Brain microvascular endothelial cell (primary cell): ENCODE results near the gene FAM171A2.

Experiments used
- DNase-seq: peaks from one replicate; pipeline ENCODE4 v3.0.0-alpha.2; 2020
- H3K27ac ChIP-seq: fragments of 250-450 bp; sonication (Bioruptor Pico); 2 replicates; pipeline ENCODE4 v1.5.1; 2020; ENCODE audit warnings: mild to moderate bottlenecking, moderate library complexity
- H3K27me3 ChIP-seq: fragments of 250-450 bp; sonication (Bioruptor Pico); replicated peaks from 2 replicates; pipeline ENCODE4 v1.5.1; 2020; ENCODE audit warnings: mild to moderate bottlenecking
- H3K36me3 ChIP-seq: fragments of 250-450 bp; sonication (Bioruptor Pico); replicated peaks from 2 replicates; pipeline ENCODE4 v1.5.1; 2020; ENCODE audit warnings: mild to moderate bottlenecking
- H3K4me3 ChIP-seq: 2 replicates; pipeline ENCODE4 v1.5.1; 2011; ENCODE audit warnings: low read depth, mild to moderate bottlenecking, control low read depth, low read length, moderate library complexity
- in situ Hi-C: cut with HindIII; loops from 2 replicates; pipeline ENCODE4 v1.10.0; 2017; ENCODE audit warnings: low sequenced_read_pairs, low pct_ligation_motif_present
- TF ChIP-seq, protein P1 (sequence below): IDR thresholded peaks from 2 replicates; pipeline ENCODE4 v1.5.1; 2011; ENCODE audit warnings: low read depth, mild to moderate bottlenecking, moderate library complexity, low read length, control low read depth, inconsistent platforms; ENCODE audit errors: missing control alignments

FAM171A2 gene

DNA sequence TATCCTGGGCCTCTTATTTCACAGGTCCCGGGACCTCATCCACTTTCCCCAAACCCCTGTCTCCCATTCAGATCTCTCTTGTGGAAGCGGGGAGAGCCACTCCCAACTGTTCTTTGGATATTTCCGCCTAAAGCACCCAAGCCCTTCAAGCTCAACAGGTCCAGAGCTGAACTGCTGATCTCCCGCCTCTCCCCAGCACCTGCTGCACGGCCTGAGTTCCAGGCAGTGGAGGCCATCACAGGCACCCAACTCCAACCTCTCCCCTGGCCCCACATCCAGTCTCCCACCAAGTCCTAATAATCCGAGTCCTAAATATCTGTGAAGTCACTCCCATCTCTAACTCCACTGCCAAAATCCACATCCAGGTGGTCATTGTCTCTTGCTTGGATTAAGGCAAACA is 19.3 kb upstream of the FAM171A2 start:
- in situ Hi-C loops = no loop called here
- H3K4me3 ChIP-seq = no peak overlapping the region
- no peak overlapping the region for H3K27ac ChIP-seq
- TF ChIP-seq, protein P1, sequence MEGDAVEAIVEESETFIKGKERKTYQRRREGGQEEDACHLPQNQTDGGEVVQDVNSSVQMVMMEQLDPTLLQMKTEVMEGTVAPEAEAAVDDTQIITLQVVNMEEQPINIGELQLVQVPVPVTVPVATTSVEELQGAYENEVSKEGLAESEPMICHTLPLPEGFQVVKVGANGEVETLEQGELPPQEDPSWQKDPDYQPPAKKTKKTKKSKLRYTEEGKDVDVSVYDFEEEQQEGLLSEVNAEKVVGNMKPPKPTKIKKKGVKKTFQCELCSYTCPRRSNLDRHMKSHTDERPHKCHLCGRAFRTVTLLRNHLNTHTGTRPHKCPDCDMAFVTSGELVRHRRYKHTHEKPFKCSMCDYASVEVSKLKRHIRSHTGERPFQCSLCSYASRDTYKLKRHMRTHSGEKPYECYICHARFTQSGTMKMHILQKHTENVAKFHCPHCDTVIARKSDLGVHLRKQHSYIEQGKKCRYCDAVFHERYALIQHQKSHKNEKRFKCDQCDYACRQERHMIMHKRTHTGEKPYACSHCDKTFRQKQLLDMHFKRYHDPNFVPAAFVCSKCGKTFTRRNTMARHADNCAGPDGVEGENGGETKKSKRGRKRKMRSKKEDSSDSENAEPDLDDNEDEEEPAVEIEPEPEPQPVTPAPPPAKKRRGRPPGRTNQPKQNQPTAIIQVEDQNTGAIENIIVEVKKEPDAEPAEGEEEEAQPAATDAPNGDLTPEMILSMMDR = no peak
- peaks cover 7% of the 10 kb centered on the region for H3K27me3 ChIP-seq
- no peak for DNase-seq
- H3K36me3 ChIP-seq = no peaks in the 10 kb centered on the region

GRCh38 chr17:44381810-44382305 is 18.2 kb upstream of the FAM171A2 start:
- no peak overlapping the region for H3K4me3 ChIP-seq
- H3K27ac ChIP-seq = no peak overlapping the region
- H3K36me3 ChIP-seq = no peaks in the 10 kb centered on the region
- peaks cover 7% of the 10 kb centered on the region for H3K27me3 ChIP-seq
- no peak for DNase-seq
- in situ Hi-C loops = no loop called here
- TF ChIP-seq, protein P1 = no peak

DNA sequence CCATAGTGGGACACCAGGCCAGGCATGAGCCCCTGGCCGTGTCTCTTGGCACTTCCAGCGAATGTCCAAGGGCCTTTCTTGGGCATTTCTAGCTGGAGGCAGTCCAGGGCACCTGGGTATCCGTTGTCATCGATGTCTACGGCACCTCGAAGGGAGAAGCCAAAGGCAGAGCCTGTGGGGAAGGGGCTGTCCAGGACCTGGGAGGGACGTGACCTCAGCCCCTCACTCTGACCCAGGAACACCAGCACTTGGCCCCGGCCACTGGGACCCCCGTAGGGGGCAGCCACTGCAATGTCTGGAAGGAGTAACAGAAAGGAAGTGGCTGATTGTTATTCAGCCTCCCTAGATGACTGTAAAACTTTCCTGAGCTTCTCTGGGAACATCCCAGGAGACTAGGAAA is 17.1 kb upstream of the FAM171A2 start:
- TF ChIP-seq, protein P1 = no peak
- peaks cover 7% of the 10 kb centered on the region for H3K27me3 ChIP-seq

DNA sequence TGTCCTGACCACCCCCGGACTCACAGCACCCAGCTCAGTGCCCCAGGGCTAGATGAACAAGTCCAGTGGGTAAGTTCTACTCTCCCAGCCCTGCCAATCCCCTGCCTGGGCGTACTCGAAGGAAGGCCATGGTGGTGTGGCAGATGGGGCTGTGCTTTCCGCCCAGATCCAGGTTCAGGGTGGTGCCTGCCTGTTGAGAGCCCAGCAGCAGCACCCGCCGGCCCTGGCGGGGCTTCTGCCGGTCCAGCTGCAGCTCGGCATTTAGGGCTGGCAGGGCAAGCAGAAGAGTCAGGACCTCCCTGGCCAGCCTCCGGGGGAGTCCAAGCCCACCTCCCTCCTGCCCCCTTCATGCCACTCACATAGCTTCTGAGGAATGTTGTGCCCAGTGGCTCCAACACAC is 16.2 kb upstream of the FAM171A2 start:
- TF ChIP-seq, protein P1 = no peak
- Histone ChIP-seq H3K36me3 (no peaks in the 10 kb centered on the region), H3K27ac (no peak overlapping the region), H3K27me3 (peaks cover 4% of the 10 kb centered on the region), H3K4me3 (no peak overlapping the region)
- no peak for DNase-seq
- in situ Hi-C loops = no loop called here

More for the DNA sequence above, 17.1 kb upstream of the FAM171A2 start:
- in situ Hi-C loops = no loop called here
- Histone ChIP-seq H3K27ac (no peak overlapping the region), H3K4me3 (no peak overlapping the region), H3K36me3 (no peaks in the 10 kb centered on the region)
- no peak for DNase-seq

DNA sequence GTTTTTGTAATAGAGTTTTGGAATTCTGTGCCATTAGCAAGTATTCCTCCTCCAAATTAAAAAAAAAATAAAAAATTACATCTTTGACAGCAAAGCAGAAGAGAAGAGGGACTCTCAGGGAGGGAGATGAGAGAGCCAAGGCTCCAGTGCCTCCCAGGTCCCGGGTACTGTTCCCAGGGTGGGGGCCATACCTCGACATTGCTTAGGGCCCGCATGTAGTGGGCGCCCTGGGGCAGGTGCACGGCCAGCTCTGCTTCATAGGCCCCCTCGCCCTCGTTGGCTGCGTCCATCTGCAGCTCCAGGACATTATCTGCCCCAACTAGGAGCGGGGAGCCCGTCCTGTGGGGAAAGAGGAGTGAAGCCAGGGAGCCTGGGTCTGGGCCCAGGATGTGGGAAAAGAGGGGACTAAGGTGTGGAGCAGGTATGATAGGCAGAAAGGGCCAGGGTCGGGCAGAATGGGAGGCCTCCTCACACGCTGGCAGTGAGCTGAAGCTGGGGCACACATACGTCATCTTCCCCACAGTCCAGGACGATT is 14.6 kb upstream of the FAM171A2 start:
- no peak overlapping the region for H3K4me3 ChIP-seq
- no peak overlapping the region for H3K27ac ChIP-seq
- in situ Hi-C loops = no loop called here
- H3K27me3 ChIP-seq = no peaks in the 10 kb centered on the region
- DNase-seq = no peak
- H3K36me3 ChIP-seq = no peaks in the 10 kb centered on the region
- TF ChIP-seq, protein P1 = no peak

- H3K36me3 ChIP-seq = no peaks in the 10 kb centered on the region
- TF ChIP-seq, protein P1 = no peak
- DNase-seq = no peak
- H3K27ac ChIP-seq = no peak overlapping the region
- no peaks in the 10 kb centered on the region for H3K27me3 ChIP-seq
- in situ Hi-C loops = no loop called here
- H3K4me3 ChIP-seq = no peak overlapping the region
Observed at GRCh38 chr17:44376779-44377178, 13.1 kb upstream of the FAM171A2 start.
